CD4-positive, alpha-beta T cell (primary cell): ENCODE measurements around the gene ICA1. TPM values are rescaled to one million over a fixed set of nuclear protein-coding genes. Genes with fewer than 3 reads are reported as not detected.

Experiments
- ATAC-seq: fragments of 200-7000 bp; cut with Tn5 transposase; one replicate; pipeline ENCODE4 v1.10.0; 2022; ENCODE audit warnings: mild to moderate bottlenecking; ENCODE audit not compliant: poor library complexity
- CTCF ChIA-PET: fragments of 350-600 bp; sonication (Branson Sonifier 250); formaldehyde crosslinking; loops from one replicate; lab custom pipeline; 2021; ENCODE audit warnings: antibody characterized with exemption, inconsistent platforms; lab: Charles Lee
- POLR2A ChIA-PET: fragments of 350-600 bp; sonication (Branson Sonifier 250); formaldehyde crosslinking; loops from one replicate; lab custom pipeline; 2021; ENCODE audit warnings: antibody characterized with exemption, inconsistent platforms; lab: Charles Lee
- DNase-seq, 14 experiments: peaks; one replicate each; pipeline ENCODE4 v3.0.0-alpha.2; 2013 to 2020; ENCODE audit warnings: mixed read lengths in 2 of 14
- H3K27ac ChIP-seq, 2 donors: one replicate each; pipeline versions ENCODE4 v1.5.1 to v1.7.0; 2013; ENCODE audit warnings: low read length in 2 of 2, low read depth in 1 of 2, mild to moderate bottlenecking in 1 of 2
- H3K27me3 ChIP-seq, 2 experiments: 1 replicate in 1 of 2; 2 replicates in 1 of 2; pipeline versions ENCODE4 v1.6.1 to v1.7.0; 2013; ENCODE audit warnings: low read length in 2 of 2, control low read depth in 1 of 2, mild to moderate bottlenecking in 1 of 2, moderate library complexity in 1 of 2; ENCODE audit not compliant: insufficient read depth in 2 of 2, control insufficient read depth in 1 of 2
- H3K36me3 ChIP-seq: one replicate; pipeline ENCODE4 v1.6.1; 2013; ENCODE audit warnings: low read length, control low read depth; ENCODE audit not compliant: insufficient read depth
- H3K4me1 ChIP-seq: one replicate; pipeline ENCODE4 v1.6.1; 2013; ENCODE audit warnings: low read length, control low read depth; ENCODE audit not compliant: insufficient read depth
- H3K4me3 ChIP-seq: one replicate; pipeline ENCODE4 v1.5.1; 2013; ENCODE audit warnings: mild to moderate bottlenecking, low read length, moderate library complexity
- H3K9me3 ChIP-seq, 2 experiments: 1 replicate in 1 of 2; 2 replicates in 1 of 2; pipeline versions ENCODE4 v1.6.1 to v1.7.0; 2013; ENCODE audit warnings: low read length in 2 of 2, mild to moderate bottlenecking in 2 of 2, control low read depth in 1 of 2, moderate library complexity in 1 of 2; ENCODE audit not compliant: control insufficient read depth in 1 of 2, insufficient read depth in 1 of 2
- H3K27ac Mint-ChIP-seq: one replicate; pipeline ENCODE4 v1.8.0; 2020; ENCODE audit warnings: mixed read lengths
- H3K27me3 Mint-ChIP-seq: one replicate; pipeline ENCODE4 v1.8.0; 2021; ENCODE audit warnings: mixed read lengths
- H3K36me3 Mint-ChIP-seq: one replicate; pipeline ENCODE4 v1.8.0; 2021; ENCODE audit warnings: low read depth, mixed read lengths
- H3K4me1 Mint-ChIP-seq: one replicate; pipeline ENCODE4 v1.8.0; 2021; ENCODE audit warnings: low read depth, mixed read lengths
- H3K4me3 Mint-ChIP-seq: one replicate; pipeline ENCODE4 v1.8.0; 2020; ENCODE audit warnings: mild to moderate bottlenecking, mixed read lengths
- H3K9me3 Mint-ChIP-seq: one replicate; pipeline ENCODE4 v1.8.0; 2020; ENCODE audit warnings: mixed read lengths
- CTCF ChIP-seq: fragments of 200-600 bp; IDR thresholded peaks from one replicate; pipeline ENCODE4 v1.8.0; 2022; ENCODE audit warnings: antibody characterized with exemption, mild to moderate bottlenecking
- intact Hi-C, 2 experiments: fragments of 100-400 bp; cut with DNase I in 1 of 2; cut with micrococcal nuclease in 1 of 2; formaldehyde crosslinking; loops; one replicate each; pipeline versions ENCODE4 v1.15.1 to v1.9.0; 2023 to 2025; cut with DNase I, micrococcal nuclease
- total RNA-seq, 174 experiments: library from RNA in 2 of 174; stranded (reverse) in 2 of 174; gene quantifications; one replicate each; pipeline ENCODE4 v1.2.3 and lab custom pipeline; 2021 to 2026

ICA1 gene
- total RNA-seq, 2 experiments from 2014 or later, result 0.95 to 1.7 TPM

DNA sequence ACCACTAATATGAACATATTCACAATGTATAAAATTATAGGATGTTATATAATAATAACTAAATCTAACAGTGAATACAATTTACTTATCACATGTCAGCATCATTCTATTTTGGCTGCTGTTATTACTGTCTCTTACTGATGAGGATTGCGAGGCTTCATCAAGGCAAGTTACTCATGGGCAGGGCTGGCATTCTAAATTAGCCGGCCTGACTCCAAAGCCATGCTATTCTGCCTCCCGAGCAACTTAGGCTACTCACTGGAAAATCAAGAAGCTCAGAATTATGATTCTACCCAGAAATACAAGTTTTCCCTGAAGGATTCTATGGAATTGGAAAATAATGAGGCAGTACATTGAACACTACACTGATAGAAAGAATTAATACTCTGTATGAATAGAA is 101.7 kb downstream of the ICA1 start:
- ATAC-seq (no peak), DNase-seq (no peak)
- Histone ChIP-seq H3K4me1 (no peaks in the 10 kb centered on the region), H3K4me3 (no peak overlapping the region), H3K36me3 (no peaks in the 10 kb centered on the region), H3K27me3 (no peaks in the 10 kb centered on the region), H3K27ac (no peak overlapping the region), H3K9me3 (no peaks in the 10 kb centered on the region)
- CTCF ChIA-PET, result no interaction called here
- H3K27me3 Mint-ChIP-seq, result no peaks in the 10 kb centered on the region
- TF ChIP-seq CTCF, result no peak
- no peak overlapping the region for H3K27ac Mint-ChIP-seq
- H3K4me1 Mint-ChIP-seq, result peaks cover 11% of the 10 kb centered on the region
- POLR2A ChIA-PET, result interaction anchor here (1.4 kb wide), 1 partner anchor 17 kb away, joined by 5 read pairs; no protein-coding TSS in a partner anchor
- no peaks in the 10 kb centered on the region for H3K36me3 Mint-ChIP-seq
- no peaks in the 10 kb centered on the region for H3K9me3 Mint-ChIP-seq
- H3K4me3 Mint-ChIP-seq, result no peak overlapping the region
- intact Hi-C loops, result no loop called here

DNA sequence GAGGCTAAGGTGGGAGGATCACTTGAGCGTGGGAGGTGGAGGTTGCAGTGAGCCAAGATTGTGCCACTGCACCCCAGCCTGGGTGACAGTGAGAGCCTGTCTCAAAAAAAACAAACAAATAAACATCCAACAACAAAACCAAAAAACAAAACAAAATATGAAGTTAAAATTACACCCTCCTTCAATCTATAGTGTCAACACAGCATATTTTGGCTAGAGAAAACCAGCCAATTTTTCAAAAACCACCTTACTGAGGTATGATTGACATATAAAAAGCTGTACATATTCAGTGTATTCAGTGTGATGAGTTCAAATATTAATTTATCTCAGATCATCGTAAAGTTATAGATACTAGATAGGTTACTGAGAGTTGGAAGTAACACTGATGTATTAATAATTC is 102.4 kb downstream of the ICA1 start:
- Histone ChIP-seq H3K27ac (no peak overlapping the region), H3K27me3 (no peaks in the 10 kb centered on the region), H3K9me3 (no peaks in the 10 kb centered on the region), H3K36me3 (no peaks in the 10 kb centered on the region), H3K4me3 (no peak overlapping the region), H3K4me1 (no peaks in the 10 kb centered on the region)
- ChIA-PET POLR2A (no interaction called here), CTCF (no interaction called here)
- Mint-ChIP-seq H3K27ac (no peak overlapping the region), H3K36me3 (no peaks in the 10 kb centered on the region), H3K9me3 (no peaks in the 10 kb centered on the region), H3K4me3 (no peak overlapping the region), H3K27me3 (no peaks in the 10 kb centered on the region), H3K4me1 (peaks cover 11% of the 10 kb centered on the region)
- ATAC-seq, result no peak
- intact Hi-C loops, result no loop called here
- no peak for TF ChIP-seq CTCF
- DNase-seq, result no peak

GRCh38 chr7:8157296-8157695 is 104.7 kb downstream of the ICA1 start:
- POLR2A ChIA-PET, result no interaction called here
- no peak for TF ChIP-seq CTCF
- Mint-ChIP-seq H3K4me1 (peaks cover 16% of the 10 kb centered on the region), H3K9me3 (peaks cover 3% of the 10 kb centered on the region), H3K27me3 (no peaks in the 10 kb centered on the region), H3K4me3 (no peak overlapping the region), H3K36me3 (no peaks in the 10 kb centered on the region), H3K27ac (no peak overlapping the region)
- H3K27me3 ChIP-seq, result no peaks in the 10 kb centered on the region
- intact Hi-C loops, result no loop called here
- H3K4me1 ChIP-seq, result no peaks in the 10 kb centered on the region
- no peak for DNase-seq
- no peaks in the 10 kb centered on the region for H3K36me3 ChIP-seq
- H3K4me3 ChIP-seq, result no peak overlapping the region
- no peaks in the 10 kb centered on the region for H3K9me3 ChIP-seq
- CTCF ChIA-PET, result no interaction called here
- H3K27ac ChIP-seq, result no peak overlapping the region
- ATAC-seq, result no peak
